Parathyroid adenoma (tissue), 2 donors: ENCODE data around the gene PCBP3.

ENCODE experiments used
- H2AFZ ChIP-seq: fragments of 300-600 bp; sonication (generic); one replicate; pipeline ENCODE4 v1.7.0; 2017; ENCODE audit warnings: antibody characterized with exemption, mild to moderate bottlenecking
- H3K27ac ChIP-seq: fragments of 300-600 bp; sonication (generic); one replicate; pipeline ENCODE4 v1.7.0; 2017
- H3K27me3 ChIP-seq: fragments of 300-600 bp; sonication (generic); one replicate; pipeline ENCODE4 v1.7.0; 2017; ENCODE audit warnings: low read length; ENCODE audit not compliant: control insufficient read depth, insufficient read depth
- H3K36me3 ChIP-seq: fragments of 300-600 bp; sonication (generic); one replicate; pipeline ENCODE4 v1.7.0; 2017; ENCODE audit warnings: low read length; ENCODE audit not compliant: control insufficient read depth, insufficient read depth
- H3K4me1 ChIP-seq: fragments of 300-600 bp; sonication (generic); one replicate; pipeline ENCODE4 v1.7.0; 2017; ENCODE audit warnings: control low read depth
- H3K4me2 ChIP-seq: fragments of 300-600 bp; sonication (generic); one replicate; pipeline ENCODE4 v1.7.0; 2017; ENCODE audit warnings: low read length
- H3K4me3 ChIP-seq: fragments of 300-600 bp; sonication (generic); one replicate; pipeline ENCODE4 v1.7.0; 2017; ENCODE audit warnings: low read depth, low read length
- H3K79me2 ChIP-seq: fragments of 300-600 bp; sonication (generic); one replicate; pipeline ENCODE4 v1.7.0; 2017; ENCODE audit warnings: control low read depth
- H3K9ac ChIP-seq: fragments of 300-600 bp; sonication (generic); one replicate; pipeline ENCODE4 v1.7.0; 2017; ENCODE audit warnings: mild to moderate bottlenecking
- H3K9me3 ChIP-seq: fragments of 300-600 bp; sonication (generic); one replicate; pipeline ENCODE4 v1.7.0; 2017; ENCODE audit warnings: low read length; ENCODE audit not compliant: control insufficient read depth
- TF ChIP-seq, protein P1 (sequence below): fragments of 300-600 bp; sonication (generic); IDR thresholded peaks from one replicate; pipeline ENCODE4 v1.7.0; 2017; ENCODE audit warnings: antibody characterized with exemption, mild to moderate bottlenecking
- donor health status: primary hyperparathyroidism.

The PCBP3 gene

DNA sequence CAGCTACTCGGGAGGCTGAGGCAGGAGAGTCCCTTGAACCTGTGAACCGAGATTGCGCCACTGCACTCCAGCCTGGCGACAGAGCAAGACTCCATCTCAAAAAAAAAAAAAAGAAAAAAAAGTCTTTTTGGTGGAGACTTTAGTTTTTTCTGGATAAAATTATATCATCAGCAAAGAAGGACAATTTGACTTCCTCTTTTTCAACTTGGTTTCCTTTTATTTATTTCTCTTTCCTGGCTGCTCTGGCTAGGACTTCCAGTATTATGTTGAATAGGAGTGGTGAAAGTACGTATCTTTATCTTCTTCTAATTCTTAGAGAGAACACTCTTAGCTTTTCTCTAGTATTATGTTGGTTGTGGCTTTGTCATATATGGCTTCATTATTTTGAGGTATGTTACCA, 130.8 kb downstream of the PCBP3 start:
- Histone ChIP-seq H3K27me3 (no peaks in the 10 kb centered on the region), H3K4me3 (no peak overlapping the region), H3K4me2 (no peak overlapping the region), H3K4me1 (no peaks in the 10 kb centered on the region), H3K36me3 (no peaks in the 10 kb centered on the region), H2AFZ (no peak overlapping the region), H3K27ac (no peak overlapping the region), H3K9ac (no peak overlapping the region), H3K79me2 (no peaks in the 10 kb centered on the region), H3K9me3 (no peaks in the 10 kb centered on the region)
- TF ChIP-seq, protein P1, sequence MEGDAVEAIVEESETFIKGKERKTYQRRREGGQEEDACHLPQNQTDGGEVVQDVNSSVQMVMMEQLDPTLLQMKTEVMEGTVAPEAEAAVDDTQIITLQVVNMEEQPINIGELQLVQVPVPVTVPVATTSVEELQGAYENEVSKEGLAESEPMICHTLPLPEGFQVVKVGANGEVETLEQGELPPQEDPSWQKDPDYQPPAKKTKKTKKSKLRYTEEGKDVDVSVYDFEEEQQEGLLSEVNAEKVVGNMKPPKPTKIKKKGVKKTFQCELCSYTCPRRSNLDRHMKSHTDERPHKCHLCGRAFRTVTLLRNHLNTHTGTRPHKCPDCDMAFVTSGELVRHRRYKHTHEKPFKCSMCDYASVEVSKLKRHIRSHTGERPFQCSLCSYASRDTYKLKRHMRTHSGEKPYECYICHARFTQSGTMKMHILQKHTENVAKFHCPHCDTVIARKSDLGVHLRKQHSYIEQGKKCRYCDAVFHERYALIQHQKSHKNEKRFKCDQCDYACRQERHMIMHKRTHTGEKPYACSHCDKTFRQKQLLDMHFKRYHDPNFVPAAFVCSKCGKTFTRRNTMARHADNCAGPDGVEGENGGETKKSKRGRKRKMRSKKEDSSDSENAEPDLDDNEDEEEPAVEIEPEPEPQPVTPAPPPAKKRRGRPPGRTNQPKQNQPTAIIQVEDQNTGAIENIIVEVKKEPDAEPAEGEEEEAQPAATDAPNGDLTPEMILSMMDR, result no peak

DNA sequence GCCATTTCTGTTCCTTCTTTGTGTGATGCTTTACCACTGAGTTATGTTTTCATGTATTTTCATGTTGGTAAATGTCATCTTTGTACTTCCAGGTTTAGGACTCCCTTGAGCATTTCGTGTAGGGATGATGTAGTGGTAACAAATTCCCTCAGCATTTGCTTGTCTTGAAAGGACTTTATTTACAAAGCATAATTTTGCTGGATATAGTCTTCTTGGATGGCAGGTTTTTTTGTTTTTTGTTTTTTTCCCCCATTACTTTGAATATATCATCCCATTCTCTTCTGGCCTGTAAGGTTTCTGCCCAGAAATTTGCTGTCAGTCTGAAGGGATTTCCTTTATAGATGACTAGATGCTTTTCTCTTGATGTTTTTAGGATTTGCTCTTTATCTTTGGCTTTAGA, 133.4 kb downstream of the PCBP3 start:
- TF ChIP-seq, protein P1, result no peak
- H3K9me3 ChIP-seq, result no peaks in the 10 kb centered on the region
- H3K4me3 ChIP-seq, result no peak overlapping the region
- H3K79me2 ChIP-seq, result no peaks in the 10 kb centered on the region
- H2AFZ ChIP-seq, result no peak overlapping the region
- no peak overlapping the region for H3K27ac ChIP-seq
- no peak overlapping the region for H3K4me2 ChIP-seq
- no peaks in the 10 kb centered on the region for H3K4me1 ChIP-seq
- H3K36me3 ChIP-seq, result no peaks in the 10 kb centered on the region
- no peaks in the 10 kb centered on the region for H3K27me3 ChIP-seq
- H3K9ac ChIP-seq, result no peak overlapping the region

DNA sequence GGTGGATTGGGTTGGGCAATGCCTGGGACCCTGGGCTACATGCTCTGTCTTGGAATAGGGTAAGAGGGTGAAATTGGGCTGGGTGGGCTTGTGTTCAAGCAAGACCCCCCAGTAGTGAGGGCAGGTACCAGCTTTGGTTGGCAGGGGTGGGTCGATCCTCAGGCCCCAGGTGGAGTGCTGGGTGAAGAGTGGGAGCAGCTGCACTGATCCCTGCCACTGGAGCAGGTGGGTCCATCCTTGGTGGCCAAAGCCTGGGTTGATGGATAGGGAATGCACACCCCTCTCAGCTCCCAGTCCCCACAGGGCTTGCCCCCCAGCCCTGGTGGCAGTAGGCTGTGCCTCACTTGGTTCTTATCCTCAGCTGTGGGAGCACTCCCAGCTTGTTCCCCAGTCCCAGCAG, 135.2 kb downstream of the PCBP3 start:
- no peak overlapping the region for H3K4me3 ChIP-seq
- H3K9me3 ChIP-seq, result no peaks in the 10 kb centered on the region
- H3K79me2 ChIP-seq, result no peaks in the 10 kb centered on the region
- no peak overlapping the region for H3K4me2 ChIP-seq
- H3K27me3 ChIP-seq, result no peaks in the 10 kb centered on the region
- H3K4me1 ChIP-seq, result no peaks in the 10 kb centered on the region
- H3K9ac ChIP-seq, result no peak overlapping the region
- H3K27ac ChIP-seq, result no peak overlapping the region
- no peak overlapping the region for H2AFZ ChIP-seq
- H3K36me3 ChIP-seq, result no peaks in the 10 kb centered on the region
- TF ChIP-seq, protein P1, result no peak

DNA sequence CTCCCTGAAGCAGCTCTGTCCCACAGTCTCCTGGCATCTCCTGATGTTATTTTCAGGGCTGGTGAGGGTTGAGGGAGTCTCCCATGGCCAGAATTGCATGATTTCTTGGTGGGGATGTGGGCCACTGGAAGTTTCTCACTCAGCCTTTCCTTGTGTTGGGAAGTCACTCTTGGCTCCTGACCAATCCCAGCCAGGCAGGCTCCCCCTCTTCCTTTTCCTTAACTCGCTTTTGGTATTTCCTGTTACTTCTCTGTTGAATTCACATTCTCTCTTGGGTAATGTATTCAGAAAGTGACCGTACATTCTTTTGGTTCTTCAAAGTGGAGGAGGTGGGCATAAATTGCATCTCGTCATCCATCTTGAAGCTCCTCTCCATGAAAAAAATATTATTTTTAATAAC, 135.7 kb downstream of the PCBP3 start:
- no peak overlapping the region for H3K27ac ChIP-seq
- no peaks in the 10 kb centered on the region for H3K27me3 ChIP-seq
- TF ChIP-seq, protein P1, result no peak
- H3K4me2 ChIP-seq, result no peak overlapping the region
- no peak overlapping the region for H3K4me3 ChIP-seq
- no peak overlapping the region for H2AFZ ChIP-seq
- no peaks in the 10 kb centered on the region for H3K79me2 ChIP-seq
- H3K36me3 ChIP-seq, result no peaks in the 10 kb centered on the region
- no peak overlapping the region for H3K9ac ChIP-seq
- H3K9me3 ChIP-seq, result no peaks in the 10 kb centered on the region
- no peaks in the 10 kb centered on the region for H3K4me1 ChIP-seq

DNA sequence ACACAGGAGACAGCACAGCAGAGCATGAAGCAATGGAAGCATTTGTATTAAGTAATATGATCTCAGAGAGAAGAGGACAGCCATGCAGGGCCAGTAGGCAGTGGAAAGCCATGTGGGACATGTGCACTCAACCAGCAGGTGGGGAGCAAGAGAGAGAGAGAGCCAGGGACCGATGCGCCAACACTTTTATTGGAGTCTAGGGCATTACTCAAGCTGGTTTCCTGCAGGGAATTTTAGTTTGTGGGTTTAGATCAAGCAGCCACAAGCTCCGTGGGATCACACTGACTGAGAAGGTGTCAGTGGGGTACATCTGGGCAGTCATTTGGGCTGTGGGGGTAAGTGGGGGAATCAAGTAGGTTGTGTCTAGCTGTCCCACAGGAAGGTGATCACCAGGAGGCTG, 137.1 kb downstream of the PCBP3 start:
- H3K9ac ChIP-seq, result no peak overlapping the region
- TF ChIP-seq, protein P1, result no peak
- no peaks in the 10 kb centered on the region for H3K36me3 ChIP-seq
- no peaks in the 10 kb centered on the region for H3K9me3 ChIP-seq
- H3K4me1 ChIP-seq, result no peaks in the 10 kb centered on the region
- H2AFZ ChIP-seq, result no peak overlapping the region
- H3K4me2 ChIP-seq, result no peak overlapping the region
- no peaks in the 10 kb centered on the region for H3K79me2 ChIP-seq
- H3K27ac ChIP-seq, result no peak overlapping the region
- H3K27me3 ChIP-seq, result no peaks in the 10 kb centered on the region
- H3K4me3 ChIP-seq, result no peak overlapping the region
